Kidney epithelial cell (primary cell): ENCODE measurements around the gene LBHD1. TPM values are rescaled to one million over a fixed set of nuclear protein-coding genes. Genes with fewer than 3 reads are reported as not detected.
"Not testable (repeated sequence)": the region's sequence is repeated elsewhere in the genome, so short reads cannot be mapped to it uniquely, and the experiment has no call there.

Experiments
- DNase-seq: peaks from one replicate; pipeline ENCODE4 v3.0.0-alpha.2; 2010; ENCODE audit warnings: low read depth
- H3K27me3 ChIP-seq: 2 replicates; pipeline ENCODE4 v1.6.0; 2011; ENCODE audit warnings: low read length; ENCODE audit not compliant: control insufficient read depth, insufficient read depth
- H3K36me3 ChIP-seq: 2 replicates; pipeline ENCODE4 v1.5.1; 2011; ENCODE audit warnings: low read length; ENCODE audit not compliant: control insufficient read depth, insufficient read depth
- H3K4me3 ChIP-seq: 2 replicates; pipeline ENCODE4 v1.5.1; 2011; ENCODE audit warnings: low read depth, mild to moderate bottlenecking, control low read depth, low read length
- total RNA-seq: library from RNA; depleted of rRNA; stranded (reverse); fragments of >200 nt; gene quantifications from 2 replicates; pipeline ENCODE4 v1.2.3, GENCODE V29; 2015
- TF ChIP-seq, protein P1 (sequence below): IDR thresholded peaks from 2 replicates; pipeline ENCODE4 v1.5.1; 2011; ENCODE audit warnings: mild to moderate bottlenecking, moderate library complexity, low read length, control low read depth, inconsistent platforms; ENCODE audit not compliant: insufficient read depth, poor library complexity, severe bottlenecking

Gene LBHD1
- total RNA-seq, 1 donor from 2014 or later, result 4.6 TPM

GRCh38 chr11:62677156-62677555 is 5.1 kb upstream of the LBHD1 start:
- DNase-seq, result no peak
- peaks cover 3% of the 10 kb centered on the region for H3K36me3 ChIP-seq
- no peak overlapping the region for H3K4me3 ChIP-seq
- TF ChIP-seq, protein P1, sequence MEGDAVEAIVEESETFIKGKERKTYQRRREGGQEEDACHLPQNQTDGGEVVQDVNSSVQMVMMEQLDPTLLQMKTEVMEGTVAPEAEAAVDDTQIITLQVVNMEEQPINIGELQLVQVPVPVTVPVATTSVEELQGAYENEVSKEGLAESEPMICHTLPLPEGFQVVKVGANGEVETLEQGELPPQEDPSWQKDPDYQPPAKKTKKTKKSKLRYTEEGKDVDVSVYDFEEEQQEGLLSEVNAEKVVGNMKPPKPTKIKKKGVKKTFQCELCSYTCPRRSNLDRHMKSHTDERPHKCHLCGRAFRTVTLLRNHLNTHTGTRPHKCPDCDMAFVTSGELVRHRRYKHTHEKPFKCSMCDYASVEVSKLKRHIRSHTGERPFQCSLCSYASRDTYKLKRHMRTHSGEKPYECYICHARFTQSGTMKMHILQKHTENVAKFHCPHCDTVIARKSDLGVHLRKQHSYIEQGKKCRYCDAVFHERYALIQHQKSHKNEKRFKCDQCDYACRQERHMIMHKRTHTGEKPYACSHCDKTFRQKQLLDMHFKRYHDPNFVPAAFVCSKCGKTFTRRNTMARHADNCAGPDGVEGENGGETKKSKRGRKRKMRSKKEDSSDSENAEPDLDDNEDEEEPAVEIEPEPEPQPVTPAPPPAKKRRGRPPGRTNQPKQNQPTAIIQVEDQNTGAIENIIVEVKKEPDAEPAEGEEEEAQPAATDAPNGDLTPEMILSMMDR, result no peak
- H3K27me3 ChIP-seq, result no peaks in the 10 kb centered on the region

- DNase-seq, result no peak
- TF ChIP-seq, protein P1, result no peak
- Histone ChIP-seq H3K4me3 (no peak overlapping the region), H3K27me3 (no peaks in the 10 kb centered on the region), H3K36me3 (peaks cover 3% of the 10 kb centered on the region)
Observed at GRCh38 chr11:62676698-62677097, 4.6 kb upstream of the LBHD1 start.

DNA sequence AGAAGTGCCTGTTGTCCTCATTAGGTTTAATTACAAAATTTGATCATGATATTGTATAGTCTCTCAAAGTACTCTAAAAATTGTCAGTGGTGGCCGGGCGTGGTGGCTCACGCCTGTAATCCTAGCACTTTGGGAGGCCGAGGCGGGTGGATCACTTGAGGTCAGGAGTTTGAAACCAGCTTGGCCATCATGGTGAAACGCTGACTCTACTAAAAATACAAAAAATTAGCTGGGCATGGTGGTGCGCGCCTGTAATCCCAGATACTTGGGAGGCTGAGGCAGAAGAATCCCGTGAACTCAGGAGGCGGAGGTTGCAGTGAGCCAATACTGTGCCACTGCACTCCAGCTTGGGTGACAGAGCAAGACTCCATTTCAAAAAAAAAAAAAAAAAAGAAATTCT is 3.3 kb upstream of the LBHD1 start:
- H3K36me3 ChIP-seq, DNase-seq, H3K27me3 ChIP-seq, H3K4me3 ChIP-seq: not testable (repeated sequence)

DNA sequence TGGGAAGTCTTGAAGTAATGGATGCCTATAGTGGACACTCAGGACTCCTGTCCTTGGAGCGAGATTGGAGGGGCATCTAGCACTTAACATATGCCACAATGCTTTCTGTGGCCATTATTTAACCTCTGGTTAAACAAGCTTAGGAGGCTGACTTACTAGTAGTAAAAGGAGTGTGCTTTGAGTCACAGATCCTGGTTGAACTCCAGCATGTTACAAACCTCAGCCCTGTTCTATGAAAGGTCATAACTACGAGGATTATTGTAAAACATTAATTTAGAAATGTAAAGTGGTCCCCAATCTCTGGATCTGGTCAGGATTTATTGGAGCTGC is 1.1 kb upstream of the LBHD1 start:
- TF ChIP-seq, protein P1, result no peak
- DNase-seq, result no peak
- Histone ChIP-seq H3K36me3 (peaks cover 3% of the 10 kb centered on the region), H3K27me3 (no peaks in the 10 kb centered on the region), H3K4me3 (no peak overlapping the region)

DNA sequence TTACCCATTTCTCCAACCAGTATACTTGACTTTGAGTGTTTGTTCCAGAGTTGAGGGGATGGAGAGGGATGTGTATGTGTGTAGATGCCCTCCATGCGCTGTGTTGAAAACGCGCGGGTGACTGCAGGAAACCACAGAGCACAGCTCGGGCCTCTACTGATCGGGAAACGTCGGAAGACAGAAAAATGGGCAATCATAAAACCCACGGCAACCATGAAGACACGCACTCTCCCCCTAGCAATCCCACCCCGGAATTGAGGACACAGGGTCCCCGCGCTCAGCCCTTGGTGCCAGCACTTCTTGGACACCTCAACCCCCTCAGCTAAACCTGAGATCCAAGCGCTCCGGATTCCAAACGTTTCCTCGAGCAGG is 845 bp downstream of the LBHD1 start:
- no peak for DNase-seq
- TF ChIP-seq, protein P1, result no peak
- Histone ChIP-seq H3K4me3 (peak overlapping the region; percentile 92), H3K36me3 (no peaks in the 10 kb centered on the region), H3K27me3 (no peaks in the 10 kb centered on the region)

- H3K27me3 ChIP-seq, result no peaks in the 10 kb centered on the region
- no peak overlapping the region for H3K4me3 ChIP-seq
- TF ChIP-seq, protein P1, result no peak
- DNase-seq, result no peak
- no peaks in the 10 kb centered on the region for H3K36me3 ChIP-seq
Observed at GRCh38 chr11:62669420-62670161, 2.5 kb downstream of the LBHD1 start.
